Breast epithelium (tissue), 4 donors: Measurements from ENCODE around the gene LDHD. TPM values are rescaled to one million over a fixed set of nuclear protein-coding genes. Genes with fewer than 3 reads are reported as not detected.
A peak's percentile ranks its signal among the peaks of the same experiment; 100 is the strongest.

Source experiments
- DNase-seq, 2 donors: peaks; one replicate each; pipeline ENCODE4 v3.0.0-alpha.2; 2019; ENCODE audit warnings: low spot score in 2 of 2
- H3K27ac ChIP-seq, 2 donors: fragments of 200-600 bp; sonication (generic) in 1 of 2; one replicate each; pipeline ENCODE4 v1.5.1; 2016 to 2019; ENCODE audit warnings: mild to moderate bottlenecking in 1 of 2
- H3K27me3 ChIP-seq, 2 donors: fragments of 200-600 bp; sonication (generic) in 1 of 2; one replicate each; pipeline versions ENCODE4 v1.5.1 to v1.6.0; 2017 to 2019; ENCODE audit warnings: control low read depth in 1 of 2, mild to moderate bottlenecking in 1 of 2
- H3K36me3 ChIP-seq: fragments of 200-600 bp; one replicate; pipeline ENCODE4 v1.5.1; 2019
- H3K4me1 ChIP-seq, 2 donors: fragments of 200-600 bp; sonication (generic); one replicate each; pipeline ENCODE4 v1.5.1; 2016 to 2019; ENCODE audit warnings: control low read depth in 1 of 2
- H3K4me3 ChIP-seq, 3 donors: fragments of 200-600 bp; sonication (generic); 1 replicate in 2 of 3; 2 replicates in 1 of 3; pipeline ENCODE4 v1.5.1; 2016 to 2019; ENCODE audit warnings: mild to moderate bottlenecking in 3 of 3, moderate library complexity in 2 of 3
- H3K9me3 ChIP-seq, 2 donors: fragments of 200-600 bp; sonication (generic) in 1 of 2; one replicate each; pipeline ENCODE4 v1.5.1; 2016 to 2019; ENCODE audit warnings: control low read depth in 1 of 2
- POLR2A ChIP-seq: fragments of 450-650 bp; IDR thresholded peaks from one replicate; pipeline ENCODE4 v1.6.1; 2016; ENCODE audit warnings: antibody characterized with exemption, mild to moderate bottlenecking, moderate library complexity
- POLR2AphosphoS5 ChIP-seq, 3 donors: sonication (generic); formaldehyde crosslinking; IDR thresholded peaks; one replicate each; pipeline ENCODE4 v1.6.1; 2017; ENCODE audit warnings: antibody characterized with exemption in 3 of 3
- intact Hi-C: fragments of 100-400 bp; cut with DNase I; formaldehyde crosslinking; loops from one replicate; pipeline ENCODE4 v1.15.1; 2023; ENCODE audit warnings: low total_unique reads
- total RNA-seq, 3 donors: library from RNA; depleted of rRNA; stranded (reverse); fragments of >200 nt; gene quantifications; one replicate each; pipeline ENCODE4 v1.1.0, GENCODE V29; 2016
- TF ChIP-seq, protein P1 (sequence below), 3 donors: fragments of 450-650 bp; IDR thresholded peaks; one replicate each; pipeline ENCODE4 v1.5.1; 2016 to 2017; ENCODE audit warnings: antibody characterized with exemption in 3 of 3, mild to moderate bottlenecking in 3 of 3, moderate library complexity in 3 of 3

The LDHD gene
- total RNA-seq, 3 donors from 2014 or later, result 10.5 to 17.6 (median 10.7) TPM

DNA sequence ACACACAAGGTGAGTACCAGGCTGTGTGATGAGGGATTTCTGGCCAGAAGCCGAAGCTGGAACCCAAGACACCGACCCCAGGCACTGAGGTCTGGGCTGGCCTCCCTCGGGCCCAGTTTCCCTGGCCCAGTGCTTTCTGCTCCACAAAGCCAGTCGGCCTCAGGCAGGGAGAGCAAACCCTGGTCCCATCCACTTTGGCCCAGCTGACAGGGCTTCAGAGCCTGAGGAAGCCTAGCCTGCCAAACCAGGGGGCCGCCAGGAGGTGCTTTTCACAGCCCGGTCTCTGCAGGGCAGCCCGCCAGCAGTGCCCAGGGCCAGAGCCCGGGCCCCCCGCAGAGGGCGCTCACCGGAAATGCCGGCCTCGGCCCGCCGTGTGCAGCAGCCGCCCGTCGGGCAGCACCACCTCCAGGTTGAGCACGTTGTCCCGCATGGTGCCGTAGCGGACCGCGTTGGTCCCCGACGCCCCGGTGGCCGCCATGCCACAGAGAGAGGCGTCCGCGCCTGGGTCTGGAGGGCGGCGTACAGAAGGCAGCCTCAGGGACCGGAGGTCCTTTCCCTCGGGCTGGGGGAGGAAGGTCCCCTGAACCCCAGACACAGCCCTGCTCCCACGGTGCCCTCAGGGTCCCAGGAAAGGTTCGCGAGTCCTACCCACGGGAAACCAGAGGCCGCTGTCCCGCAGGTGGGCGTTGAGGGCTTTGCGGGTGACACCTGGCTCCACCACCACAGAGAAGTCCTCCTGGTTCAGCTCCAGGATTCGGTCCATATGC, 2.2 kb downstream of the LDHD start:
- H3K4me3 ChIP-seq, result no peak overlapping the region
- H3K27me3 ChIP-seq, result no peaks in the 10 kb centered on the region
- intact Hi-C loops, result no loop called here
- H3K36me3 ChIP-seq, result no peaks in the 10 kb centered on the region
- H3K9me3 ChIP-seq, result no peaks in the 10 kb centered on the region
- DNase-seq, result no peak
- peaks cover 22 to 23% of the 10 kb centered on the region in 2 donors for H3K4me1 ChIP-seq
- H3K27ac ChIP-seq, result no peak overlapping the region
- TF ChIP-seq, protein P1, sequence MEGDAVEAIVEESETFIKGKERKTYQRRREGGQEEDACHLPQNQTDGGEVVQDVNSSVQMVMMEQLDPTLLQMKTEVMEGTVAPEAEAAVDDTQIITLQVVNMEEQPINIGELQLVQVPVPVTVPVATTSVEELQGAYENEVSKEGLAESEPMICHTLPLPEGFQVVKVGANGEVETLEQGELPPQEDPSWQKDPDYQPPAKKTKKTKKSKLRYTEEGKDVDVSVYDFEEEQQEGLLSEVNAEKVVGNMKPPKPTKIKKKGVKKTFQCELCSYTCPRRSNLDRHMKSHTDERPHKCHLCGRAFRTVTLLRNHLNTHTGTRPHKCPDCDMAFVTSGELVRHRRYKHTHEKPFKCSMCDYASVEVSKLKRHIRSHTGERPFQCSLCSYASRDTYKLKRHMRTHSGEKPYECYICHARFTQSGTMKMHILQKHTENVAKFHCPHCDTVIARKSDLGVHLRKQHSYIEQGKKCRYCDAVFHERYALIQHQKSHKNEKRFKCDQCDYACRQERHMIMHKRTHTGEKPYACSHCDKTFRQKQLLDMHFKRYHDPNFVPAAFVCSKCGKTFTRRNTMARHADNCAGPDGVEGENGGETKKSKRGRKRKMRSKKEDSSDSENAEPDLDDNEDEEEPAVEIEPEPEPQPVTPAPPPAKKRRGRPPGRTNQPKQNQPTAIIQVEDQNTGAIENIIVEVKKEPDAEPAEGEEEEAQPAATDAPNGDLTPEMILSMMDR (IDR thresholded peaks at IDR 0.05), result no peak
- TF ChIP-seq POLR2A (no peak), POLR2AphosphoS5 (IDR thresholded peaks at IDR 0.05) (no peak)

DNA sequence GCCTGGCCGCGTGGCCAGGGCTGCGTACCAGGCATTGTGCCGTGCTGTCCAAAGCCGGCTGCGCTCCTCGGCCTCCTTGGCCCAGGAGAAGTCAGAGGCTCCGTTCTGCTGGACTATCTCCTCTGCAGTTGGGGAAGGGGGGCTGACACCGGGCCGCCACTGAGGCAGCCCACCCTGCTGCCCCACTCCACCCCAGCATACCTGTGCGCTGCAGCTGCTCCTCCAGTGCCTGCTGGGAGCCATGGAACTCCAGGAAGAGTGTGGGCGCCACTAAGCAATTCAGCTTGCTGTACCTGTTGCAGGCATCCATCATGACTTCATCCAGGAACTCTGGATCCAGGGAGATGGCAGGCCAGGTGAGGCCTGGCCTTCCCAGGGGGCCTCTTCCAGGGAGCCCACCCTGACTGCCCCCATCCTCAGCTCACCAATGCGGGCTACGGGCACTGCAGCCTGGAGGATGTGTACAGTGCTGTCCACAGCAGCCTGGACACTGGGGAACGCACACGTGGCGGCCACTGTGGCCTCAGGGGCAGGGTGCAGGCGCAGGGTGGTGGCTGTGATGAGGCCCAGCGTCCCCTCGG, 2.9 kb downstream of the LDHD start:
- Histone ChIP-seq H3K27ac (no peak overlapping the region), H3K4me1 (peaks cover 24 to 31% of the 10 kb centered on the region in 2 donors)

DNA sequence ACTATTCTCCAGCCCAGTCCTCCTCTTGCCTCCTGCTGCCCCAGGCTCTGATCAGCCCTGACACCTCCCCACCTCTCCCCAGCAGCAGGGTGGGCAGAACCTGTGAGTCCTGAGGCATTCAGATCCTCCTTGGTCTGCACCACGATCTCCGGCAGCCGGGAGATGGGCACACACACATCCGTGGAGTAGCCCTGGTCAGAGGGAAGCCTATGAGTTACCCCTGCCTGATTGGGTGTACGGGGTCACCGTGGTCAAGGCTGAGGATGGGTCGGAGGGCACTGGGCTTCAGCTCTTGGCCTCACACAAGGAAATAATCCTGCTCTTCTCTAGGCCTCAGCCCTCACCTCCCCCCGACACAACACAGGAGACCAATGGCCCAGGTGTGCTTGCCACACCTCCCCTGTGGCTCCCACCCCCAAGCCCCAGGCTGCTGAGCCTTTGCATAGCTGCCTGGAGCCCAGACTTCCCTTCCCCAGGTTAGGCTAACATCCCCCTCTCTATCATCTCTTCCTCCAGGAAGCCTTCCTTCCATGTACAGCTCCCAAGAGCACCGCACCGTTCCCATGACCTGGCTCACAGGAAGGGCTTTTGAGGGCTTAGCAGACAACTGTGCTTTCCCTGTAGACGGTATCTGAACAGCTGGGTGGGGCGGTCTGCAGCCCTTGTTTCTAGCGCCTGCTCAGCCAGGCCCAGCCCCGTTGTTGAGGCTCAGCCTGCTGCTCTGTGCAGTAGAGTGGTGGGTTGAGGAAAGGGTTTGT, 3.7 kb downstream of the LDHD start:
- no peaks in the 10 kb centered on the region for H3K9me3 ChIP-seq
- peak overlapping the region in 1 of 2 donors; percentile 91 for H3K27ac ChIP-seq
- intact Hi-C loops, result no loop called here
- H3K4me3 ChIP-seq, result no peak overlapping the region
- no peak for DNase-seq
- peaks cover 24 to 34% of the 10 kb centered on the region in 2 donors for H3K4me1 ChIP-seq
- TF ChIP-seq POLR2A (no peak), POLR2AphosphoS5 (IDR thresholded peaks at IDR 0.05) (no peak)
- TF ChIP-seq, protein P1 (IDR thresholded peaks at IDR 0.05), result no peak
- no peaks in the 10 kb centered on the region for H3K36me3 ChIP-seq
- H3K27me3 ChIP-seq, result no peaks in the 10 kb centered on the region

More for the DNA sequence above, 2.9 kb downstream of the LDHD start:
- Histone ChIP-seq H3K4me3 (no peak overlapping the region), H3K9me3 (no peaks in the 10 kb centered on the region), H3K36me3 (no peaks in the 10 kb centered on the region), H3K27me3 (no peaks in the 10 kb centered on the region)
- TF ChIP-seq POLR2A (no peak), POLR2AphosphoS5 (IDR thresholded peaks at IDR 0.05) (no peak)
- TF ChIP-seq, protein P1 (IDR thresholded peaks at IDR 0.05), result no peak
- no peak for DNase-seq
- intact Hi-C loops, result no loop called here

DNA sequence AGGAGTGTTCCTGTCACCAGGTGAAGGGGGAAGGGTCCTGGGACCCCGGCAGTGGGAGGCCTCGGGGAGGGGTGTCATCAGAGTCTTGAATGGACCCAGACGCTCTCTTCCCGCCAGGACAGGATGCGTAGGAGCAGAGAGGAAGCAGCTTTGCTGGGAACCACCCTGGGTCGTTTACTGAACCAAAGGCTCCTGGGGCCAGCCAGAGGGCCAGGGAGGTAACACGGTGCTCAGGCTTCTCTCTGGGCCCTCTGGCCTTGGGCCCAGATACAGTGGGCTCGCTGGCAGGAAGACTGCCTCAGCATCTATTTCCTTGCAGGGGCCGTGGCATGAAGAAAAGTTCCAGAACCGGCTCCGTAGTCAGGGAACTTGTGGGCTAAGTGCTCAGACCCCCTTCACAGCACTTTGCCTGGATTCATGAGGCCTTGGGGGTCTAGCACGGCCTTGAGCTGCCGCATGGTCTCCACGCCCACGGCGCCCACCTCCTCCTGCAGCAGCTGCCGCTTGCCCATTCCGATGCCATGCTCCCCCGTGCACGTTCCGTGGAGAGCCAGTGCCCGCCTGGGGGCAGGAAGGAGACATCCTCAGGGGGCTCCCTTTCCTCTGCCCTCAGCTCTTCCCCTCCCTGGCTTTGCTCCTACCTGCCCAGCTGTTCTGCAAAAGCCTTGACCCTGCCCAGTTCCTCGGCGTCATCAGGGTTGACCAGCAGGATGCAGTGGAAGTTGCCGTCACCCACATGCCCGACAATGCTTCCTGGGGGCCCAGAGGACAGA, 4.4 kb downstream of the LDHD start:
- TF ChIP-seq, protein P1 (IDR thresholded peaks at IDR 0.05), result no peak
- TF ChIP-seq POLR2AphosphoS5 (IDR thresholded peaks at IDR 0.05) (no peak), POLR2A (no peak)
- intact Hi-C loops, result loop anchor here (1.0 kb wide), 1 partner anchor 112 kb away; no protein-coding TSS in a partner anchor
- Histone ChIP-seq H3K4me1 (peaks cover 24 to 34% of the 10 kb centered on the region in 2 donors), H3K27ac (peak overlapping the region; percentile 84 to 91), H3K36me3 (no peaks in the 10 kb centered on the region), H3K4me3 (no peak overlapping the region), H3K27me3 (no peaks in the 10 kb centered on the region), H3K9me3 (no peaks in the 10 kb centered on the region)
- no peak for DNase-seq
